Stimulated activated naive CD8-positive, alpha-beta T cell treated with anti-CD3 and anti-CD28 coated beads, Interleukin-15, Interleukin-2, amounts not matched to agents 100 ng/mL and 50 ng/mL, for 24 hours (primary cell): ENCODE results near the gene PTOV1.
A peak's percentile ranks its signal among the peaks of the same experiment; 100 is the strongest.

ENCODE experiments used
- H3K27ac Mint-ChIP-seq: one replicate; pipeline ENCODE4 v1.8.0; 2021; ENCODE audit warnings: mild to moderate bottlenecking, mixed read lengths
- H3K27me3 Mint-ChIP-seq: one replicate; pipeline ENCODE4 v1.8.0; 2021; ENCODE audit warnings: mixed read lengths
- H3K36me3 Mint-ChIP-seq: one replicate; pipeline ENCODE4 v1.8.0; 2021; ENCODE audit warnings: low read depth, mixed read lengths
- H3K4me1 Mint-ChIP-seq: one replicate; pipeline ENCODE4 v1.8.0; 2021; ENCODE audit warnings: low read depth, mixed read lengths
- H3K4me3 Mint-ChIP-seq: one replicate; pipeline ENCODE4 v1.8.0; 2021; ENCODE audit warnings: mild to moderate bottlenecking, mixed read lengths
- H3K9me3 Mint-ChIP-seq: one replicate; pipeline ENCODE4 v1.8.0; 2021; ENCODE audit warnings: mixed read lengths

Gene PTOV1

GRCh38 chr19:49889038-49889686, 38.2 kb downstream of the PTOV1 start:
- Mint-ChIP-seq H3K27ac (no peak overlapping the region), H3K9me3 (no peaks in the 10 kb centered on the region), H3K4me1 (peaks cover 18% of the 10 kb centered on the region)

GRCh38 chr19:49889687-49890348, 38.9 kb downstream of the PTOV1 start:
- Mint-ChIP-seq H3K27ac (peak overlapping the region; percentile 51), H3K4me3 (peak overlapping the region; percentile 64), H3K36me3 (peaks cover 15% of the 10 kb centered on the region), H3K4me1 (peaks cover 24% of the 10 kb centered on the region), H3K27me3 (no peaks in the 10 kb centered on the region), H3K9me3 (no peaks in the 10 kb centered on the region)

More at GRCh38 chr19:49889038-49889686, 38.2 kb downstream of the PTOV1 start:
- no peaks in the 10 kb centered on the region for H3K27me3 Mint-ChIP-seq
- H3K4me3 Mint-ChIP-seq = no peak overlapping the region
- peaks cover 21% of the 10 kb centered on the region for H3K36me3 Mint-ChIP-seq

GRCh38 chr19:49890349-49891311, 39.7 kb downstream of the PTOV1 start:
- Mint-ChIP-seq H3K27ac (peak overlapping the region; percentile 51), H3K4me3 (peak overlapping the region; percentile 64), H3K9me3 (no peaks in the 10 kb centered on the region), H3K4me1 (peaks cover 32% of the 10 kb centered on the region), H3K36me3 (peaks cover 7% of the 10 kb centered on the region), H3K27me3 (no peaks in the 10 kb centered on the region)

DNA sequence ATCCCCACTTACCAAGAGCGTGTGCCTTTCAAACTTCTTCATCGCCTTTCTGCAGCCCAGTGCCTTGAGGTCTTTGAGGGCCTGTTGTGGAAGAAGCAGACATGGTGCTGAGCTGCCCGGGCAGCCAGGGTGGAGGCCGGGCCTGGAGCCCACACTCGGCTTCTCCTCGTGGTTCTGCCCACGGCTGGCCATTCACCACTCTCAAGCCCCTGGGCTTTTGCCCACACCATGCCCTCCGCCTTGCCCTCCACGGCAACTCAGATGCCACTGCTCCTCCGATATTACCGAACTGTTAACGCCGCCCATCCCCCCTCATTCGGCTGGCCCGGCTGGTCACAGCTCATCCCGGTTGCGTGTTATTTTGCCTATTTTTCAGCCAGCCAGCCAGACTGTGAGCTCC, 40.4 kb downstream of the PTOV1 start:
- H3K27ac Mint-ChIP-seq = no peak overlapping the region
- no peaks in the 10 kb centered on the region for H3K9me3 Mint-ChIP-seq
- no peak overlapping the region for H3K4me3 Mint-ChIP-seq
- peaks cover 39% of the 10 kb centered on the region for H3K4me1 Mint-ChIP-seq
- H3K27me3 Mint-ChIP-seq = no peaks in the 10 kb centered on the region
- peaks cover 5% of the 10 kb centered on the region for H3K36me3 Mint-ChIP-seq

- Mint-ChIP-seq H3K27ac (peak overlapping the region; percentile 4), H3K27me3 (no peaks in the 10 kb centered on the region), H3K9me3 (no peaks in the 10 kb centered on the region), H3K4me3 (peak overlapping the region; percentile 6), H3K36me3 (peaks cover 3% of the 10 kb centered on the region), H3K4me1 (peaks cover 53% of the 10 kb centered on the region)
Measured at GRCh38 chr19:49892716-49893115, 41.8 kb downstream of the PTOV1 start.

DNA sequence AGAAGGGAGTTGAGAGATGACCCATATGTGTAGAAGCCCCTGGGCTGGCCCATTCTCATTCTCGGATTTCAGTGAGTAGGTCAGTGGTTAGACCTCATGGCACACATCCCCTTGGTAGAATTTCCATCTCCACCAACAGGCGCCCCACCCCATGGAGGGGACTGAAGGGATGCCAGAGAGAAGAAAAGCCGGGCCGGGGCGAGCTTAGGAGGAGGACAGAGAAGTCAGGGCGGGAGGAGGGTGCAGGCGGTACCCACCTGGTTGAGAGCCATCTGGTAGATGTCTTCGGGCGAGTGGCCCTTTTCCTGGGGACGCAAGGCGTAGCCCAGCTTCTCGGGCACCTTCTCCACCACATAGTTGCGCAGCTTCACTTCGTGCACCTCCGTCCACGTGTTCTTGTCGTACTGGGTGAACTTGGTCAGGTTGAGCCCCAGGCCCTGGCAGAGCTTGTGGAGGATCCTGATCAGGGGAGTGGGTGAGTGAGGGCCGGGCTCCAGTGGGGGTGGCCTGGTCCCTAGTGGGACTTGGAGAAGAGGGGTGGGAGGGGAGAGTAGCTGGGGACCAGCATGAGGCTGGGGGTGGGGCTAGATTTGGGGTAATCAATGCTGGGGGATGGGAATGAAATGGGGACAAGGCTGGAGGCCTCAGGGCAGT, 43.2 kb downstream of the PTOV1 start:
- Mint-ChIP-seq H3K27me3 (no peaks in the 10 kb centered on the region), H3K4me3 (peak overlapping the region; percentile 85), H3K36me3 (peaks cover 3% of the 10 kb centered on the region), H3K4me1 (peaks cover 61% of the 10 kb centered on the region), H3K9me3 (no peaks in the 10 kb centered on the region), H3K27ac (peak overlapping the region; percentile 65)

GRCh38 chr19:49894879-49895565, 44.1 kb downstream of the PTOV1 start:
- Mint-ChIP-seq H3K27ac (peak overlapping the region; percentile 50), H3K27me3 (no peaks in the 10 kb centered on the region), H3K4me1 (peaks cover 61% of the 10 kb centered on the region), H3K36me3 (peaks cover 3% of the 10 kb centered on the region), H3K9me3 (no peaks in the 10 kb centered on the region), H3K4me3 (peak overlapping the region; percentile 85)

- Mint-ChIP-seq H3K27me3 (no peaks in the 10 kb centered on the region), H3K4me1 (peaks cover 63% of the 10 kb centered on the region), H3K9me3 (no peaks in the 10 kb centered on the region), H3K27ac (peak overlapping the region; percentile 96), H3K36me3 (peaks cover 3% of the 10 kb centered on the region), H3K4me3 (peak overlapping the region; percentile 85)
Measured at GRCh38 chr19:49895566-49896297, 44.8 kb downstream of the PTOV1 start.

DNA sequence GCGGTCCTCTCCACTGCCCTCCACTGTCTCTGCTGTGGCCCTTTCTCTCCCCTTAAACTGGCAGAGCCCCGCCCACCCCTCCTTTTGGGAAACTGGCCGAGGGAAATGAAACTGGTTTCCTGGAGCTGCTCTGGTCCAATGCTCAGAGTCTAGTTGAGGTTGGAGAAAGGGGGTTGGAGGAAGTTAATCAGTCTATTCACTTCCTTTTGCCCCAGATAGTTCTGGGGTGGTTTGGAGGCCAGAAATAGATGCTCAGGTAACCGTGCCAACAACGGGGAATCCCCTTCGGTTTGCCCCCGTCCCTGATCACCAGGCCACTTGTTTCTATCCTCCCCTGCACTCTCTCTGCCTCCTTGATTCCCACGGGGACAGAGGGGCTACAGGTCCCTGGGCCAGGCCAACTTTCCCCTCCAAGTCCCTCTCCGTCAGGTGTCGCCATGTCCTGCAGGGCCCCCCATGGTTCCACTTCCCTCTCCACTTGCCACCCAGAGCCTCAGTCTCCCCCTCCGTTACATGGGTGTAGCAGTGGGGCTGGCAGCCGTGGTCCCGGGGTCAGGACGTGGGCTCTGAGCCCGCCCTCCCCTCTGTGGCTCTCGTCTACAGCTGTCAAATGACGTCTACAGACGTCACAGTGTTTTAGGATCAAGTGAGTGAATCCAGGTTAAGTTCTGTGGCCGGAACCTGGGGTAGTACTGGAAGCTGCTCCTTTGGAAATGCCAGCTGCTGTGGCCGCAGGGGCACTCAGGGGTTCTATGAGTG, 46.1 kb downstream of the PTOV1 start, which contains the start of gene IL4I1:
TSS of gene IL4I1 (minus strand) at position 25 of the 759 bp plus-strand sequence. CDS start 727 bp downstream, outside the sequence.
- Mint-ChIP-seq H3K4me1 (peaks cover 74% of the 10 kb centered on the region), H3K27me3 (no peaks in the 10 kb centered on the region), H3K4me3 (peak within 1 kb of the TSS; percentile 85), H3K36me3 (peaks cover 3% of the 10 kb centered on the region), H3K27ac (peak within 1 kb of the TSS; percentile 96), H3K9me3 (no peaks in the 10 kb centered on the region)

- Mint-ChIP-seq H3K27me3 (no peaks in the 10 kb centered on the region), H3K36me3 (peaks cover 28% of the 10 kb centered on the region), H3K4me1 (peaks cover 71% of the 10 kb centered on the region), H3K9me3 (no peaks in the 10 kb centered on the region), H3K4me3 (peak overlapping the region; percentile 7), H3K27ac (no peak overlapping the region)
Measured at GRCh38 chr19:49904136-49904535, 53.2 kb downstream of the PTOV1 start.

DNA sequence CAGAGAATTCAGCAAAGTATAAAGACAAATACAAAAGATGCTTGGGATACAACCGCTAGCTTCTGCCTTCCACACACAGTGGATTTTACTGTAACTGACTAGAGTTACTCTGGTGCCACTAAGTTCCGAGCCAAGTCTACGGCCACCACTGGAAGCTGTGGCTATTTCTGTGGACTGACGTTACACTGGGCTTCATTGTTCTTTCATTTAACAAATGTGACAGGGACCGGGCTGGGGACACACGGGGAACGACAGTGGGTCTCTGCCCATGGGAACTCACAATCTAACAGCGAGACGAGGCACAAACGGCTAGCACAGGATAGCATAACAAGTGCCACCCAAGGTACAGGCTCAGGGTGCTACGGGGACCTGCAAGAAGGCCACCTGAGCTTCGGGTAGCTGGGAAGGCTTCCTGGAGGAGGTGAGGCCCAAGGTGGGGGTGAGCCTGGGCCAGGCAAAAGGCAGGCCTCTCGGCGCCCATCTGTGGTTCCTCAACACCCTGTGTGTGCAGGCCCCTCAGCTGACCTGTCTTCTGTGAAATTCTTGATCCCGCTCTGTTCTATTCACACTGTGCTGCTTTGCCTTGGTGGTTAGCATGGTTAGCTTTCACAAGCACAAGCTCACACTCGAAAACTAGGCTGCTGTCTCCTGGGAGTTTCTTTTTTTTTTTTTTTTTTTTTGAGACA, 56.1 kb downstream of the PTOV1 start:
- Mint-ChIP-seq H3K36me3 (peaks cover 47% of the 10 kb centered on the region), H3K4me1 (peaks cover 77% of the 10 kb centered on the region), H3K4me3 (no peak overlapping the region)

DNA sequence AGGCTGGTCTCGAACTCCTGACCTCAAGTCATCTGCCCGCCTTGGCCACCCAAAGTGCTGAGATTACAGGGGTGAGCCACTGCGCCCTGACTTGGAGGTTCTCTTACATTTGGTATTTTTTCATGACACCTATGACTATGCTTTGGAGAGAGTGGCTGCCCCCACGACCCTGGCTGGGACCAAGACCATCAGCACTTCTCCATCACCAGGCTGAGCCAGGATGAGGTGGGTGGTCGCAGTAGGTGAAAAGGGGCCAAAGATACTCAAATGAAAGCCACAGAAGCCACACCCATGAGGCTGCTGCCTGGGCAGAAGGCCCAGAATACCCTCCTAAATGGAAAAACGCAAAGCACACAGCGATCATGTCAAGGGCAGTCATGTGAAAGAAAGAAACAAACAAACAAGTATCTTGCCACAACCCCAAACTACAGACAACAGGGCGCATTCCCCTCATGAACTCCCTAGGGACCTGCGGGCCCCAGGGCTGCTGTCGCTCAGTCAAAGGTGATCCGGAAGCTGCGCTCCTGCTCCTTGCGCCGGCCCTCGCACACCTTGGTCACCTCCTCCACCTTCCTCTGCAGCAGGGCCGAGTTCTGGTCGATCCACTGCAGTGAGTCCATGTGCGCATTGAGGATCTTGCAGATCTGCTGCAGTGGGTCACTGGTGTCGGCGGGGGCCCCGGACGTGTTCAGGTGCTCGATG, 56.9 kb downstream of the PTOV1 start:
- H3K4me1 Mint-ChIP-seq = peaks cover 80% of the 10 kb centered on the region
- H3K9me3 Mint-ChIP-seq = no peaks in the 10 kb centered on the region
- H3K27ac Mint-ChIP-seq = peak overlapping the region; percentile 16

More for the DNA sequence above, 56.1 kb downstream of the PTOV1 start:
- no peaks in the 10 kb centered on the region for H3K27me3 Mint-ChIP-seq
- H3K9me3 Mint-ChIP-seq = no peaks in the 10 kb centered on the region
- H3K27ac Mint-ChIP-seq = peak overlapping the region; percentile 52

More for the DNA sequence above, 56.9 kb downstream of the PTOV1 start:
- no peaks in the 10 kb centered on the region for H3K27me3 Mint-ChIP-seq
- H3K4me3 Mint-ChIP-seq = no peak overlapping the region
- H3K36me3 Mint-ChIP-seq = peaks cover 52% of the 10 kb centered on the region
